Measurements from ENCODE around the gene RHBDL2. TPM values are rescaled to one million over a fixed set of nuclear protein-coding genes. Genes with fewer than 3 reads are reported as not detected.
"Not testable (repeated sequence)": the region's sequence is repeated elsewhere in the genome, so short reads cannot be mapped to it uniquely, and the experiment has no call there.

Gene RHBDL2
- total RNA-seq, 2 experiments from 2014 or later, result not detected

DNA sequence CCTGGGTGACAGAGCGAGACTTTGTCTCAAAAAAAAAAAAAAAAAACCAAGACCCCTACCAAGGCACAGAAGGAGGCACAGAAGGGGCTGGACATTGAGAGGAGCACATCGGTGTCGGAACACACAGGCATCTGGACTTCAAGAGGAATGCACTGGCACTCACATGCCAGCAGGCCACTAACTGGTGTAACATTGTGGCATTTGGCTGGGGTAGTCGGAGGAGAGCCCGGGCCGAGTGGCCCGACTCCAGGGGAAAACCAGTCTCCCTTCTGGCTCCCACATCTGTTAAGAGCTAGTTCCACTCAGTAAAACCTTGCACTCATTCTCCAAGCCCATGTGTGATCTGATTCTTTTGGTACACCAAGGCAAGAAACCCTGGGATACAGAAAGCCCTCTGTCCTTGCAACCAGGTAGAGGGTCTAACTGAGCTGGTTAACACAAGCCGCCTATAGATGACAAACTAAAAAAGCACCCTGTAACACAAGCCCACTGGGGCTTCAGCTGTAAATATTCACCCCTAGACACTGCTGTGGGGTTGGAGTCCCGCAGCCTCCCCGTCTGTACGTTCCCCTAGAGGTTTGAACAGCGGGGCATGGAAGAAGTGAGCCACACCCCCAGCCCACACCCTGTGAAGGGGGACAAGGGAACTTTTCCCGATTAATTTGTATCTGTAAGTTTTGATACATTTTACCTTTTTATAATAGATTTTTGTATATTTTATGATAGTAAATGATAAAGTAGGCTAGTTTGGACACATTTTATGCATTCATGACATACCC is 32.2 kb upstream of the RHBDL2 start:
- POLR2A ChIA-PET, result no interaction called here
- CTCF ChIA-PET, result no interaction called here
- peaks cover 17% of the 10 kb centered on the region for H3K4me1 Mint-ChIP-seq (ENCODE audit: low read depth)

DNA sequence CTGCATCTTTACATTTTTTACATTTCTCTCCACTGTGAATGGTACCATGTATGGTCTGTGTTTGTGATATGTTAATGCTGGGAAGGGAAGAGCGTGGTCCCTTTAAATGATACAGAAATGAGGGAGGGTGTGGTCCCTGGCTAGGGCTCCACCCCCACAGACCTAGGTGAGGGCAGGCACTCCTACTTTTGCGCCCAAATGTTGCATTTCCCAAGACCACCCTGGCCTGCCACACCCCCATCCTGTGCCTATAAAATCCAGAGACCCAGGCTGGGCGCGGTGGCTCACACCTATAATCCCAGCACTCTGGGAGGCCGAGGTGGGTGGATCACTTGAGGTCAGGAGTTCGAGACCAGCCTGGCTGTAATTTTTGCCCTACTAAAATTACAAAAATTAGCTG is 31.5 kb upstream of the RHBDL2 start:
- H3K4me1 ChIP-seq (ENCODE audit: insufficient read depth, low read length), result peaks cover 18% of the 10 kb centered on the region
- H3K4me3 Mint-ChIP-seq; H3K9me3 ChIP-seq (ENCODE audit: control insufficient read depth in 1 of 2, insufficient read depth in 1 of 2, low read length in 2 of 2); H3K27me3 Mint-ChIP-seq; ATAC-seq (ENCODE audit: poor library complexity); H3K4me3 ChIP-seq (ENCODE audit: low read length); CTCF ChIA-PET; H3K9me3 Mint-ChIP-seq; H3K27ac ChIP-seq (ENCODE audit: low read depth in 1 of 2, low read length in 2 of 2); POLR2A ChIA-PET; H3K27ac Mint-ChIP-seq; DNase-seq; H3K36me3 ChIP-seq (ENCODE audit: insufficient read depth, low read length); H3K27me3 ChIP-seq (ENCODE audit: control insufficient read depth in 1 of 2, insufficient read depth in 2 of 2, low read length in 2 of 2); H3K36me3 Mint-ChIP-seq (ENCODE audit: low read depth): not testable (repeated sequence)
- H3K4me1 Mint-ChIP-seq (ENCODE audit: low read depth), result peaks cover 13% of the 10 kb centered on the region
- intact Hi-C loops (cut with DNase I, micrococcal nuclease), result loop anchor here in 1 of 2 experiments (10.0 kb wide), 1 partner anchor 52 kb away; the partner anchor contains the start of gene NDUFS5

More for the DNA sequence above, 32.2 kb upstream of the RHBDL2 start:
- DNase-seq, result no peak
- intact Hi-C loops (cut with DNase I, micrococcal nuclease), result loop anchor here in 1 of 2 experiments (10.0 kb wide), 1 partner anchor 51 kb away; the partner anchor contains the start of gene NDUFS5
- H3K4me3 Mint-ChIP-seq, result no peak overlapping the region
- ATAC-seq (ENCODE audit: poor library complexity), result no peak
- H3K27me3 Mint-ChIP-seq, result no peaks in the 10 kb centered on the region
- Histone ChIP-seq H3K27me3 (ENCODE audit: control insufficient read depth in 1 of 2, insufficient read depth in 2 of 2, low read length in 2 of 2) (no peaks in the 10 kb centered on the region), H3K36me3 (ENCODE audit: insufficient read depth, low read length) (no peaks in the 10 kb centered on the region), H3K4me1 (ENCODE audit: insufficient read depth, low read length) (peaks cover 22% of the 10 kb centered on the region), H3K9me3 (ENCODE audit: control insufficient read depth in 1 of 2, insufficient read depth in 1 of 2, low read length in 2 of 2) (peaks cover 9 to 11% of the 10 kb centered on the region in 2 experiments), H3K4me3 (ENCODE audit: low read length) (no peak overlapping the region), H3K27ac (ENCODE audit: low read depth in 1 of 2, low read length in 2 of 2) (no peak overlapping the region)
- H3K27ac Mint-ChIP-seq, result no peak overlapping the region
- H3K36me3 Mint-ChIP-seq (ENCODE audit: low read depth), result peaks cover 9% of the 10 kb centered on the region
- peaks cover 3% of the 10 kb centered on the region for H3K9me3 Mint-ChIP-seq
- TF ChIP-seq CTCF (IDR thresholded peaks at IDR 0.05), result no peak

- no peak for TF ChIP-seq CTCF (IDR thresholded peaks at IDR 0.05)
- Mint-ChIP-seq H3K4me1 (ENCODE audit: low read depth) (peaks cover 11% of the 10 kb centered on the region), H3K9me3 (no peaks in the 10 kb centered on the region), H3K4me3 (no peak overlapping the region), H3K27me3 (no peaks in the 10 kb centered on the region), H3K27ac (no peak overlapping the region), H3K36me3 (ENCODE audit: low read depth) (no peaks in the 10 kb centered on the region)
- POLR2A ChIA-PET, result no interaction called here
- H3K4me1 ChIP-seq (ENCODE audit: insufficient read depth, low read length), result peaks cover 5% of the 10 kb centered on the region
- no peak overlapping the region for H3K27ac ChIP-seq (ENCODE audit: low read depth in 1 of 2, low read length in 2 of 2)
- no peaks in the 10 kb centered on the region for H3K36me3 ChIP-seq (ENCODE audit: insufficient read depth, low read length)
- ATAC-seq (ENCODE audit: poor library complexity) (peak; percentile 62), DNase-seq (peak in 5 of 14 experiments; percentile 1 to 45 (median 22))
- no peak overlapping the region for H3K4me3 ChIP-seq (ENCODE audit: low read length)
- intact Hi-C loops (cut with DNase I, micrococcal nuclease), result no loop called here
- no peaks in the 10 kb centered on the region for H3K27me3 ChIP-seq (ENCODE audit: control insufficient read depth in 1 of 2, insufficient read depth in 2 of 2, low read length in 2 of 2)
- CTCF ChIA-PET, result interaction anchor here (1.1 to 1.6 kb wide), 3 partner anchors 14 to 107 kb away, joined by 3 to 10 read pairs (median 8); no protein-coding TSS in a partner anchor
- no peaks in the 10 kb centered on the region for H3K9me3 ChIP-seq (ENCODE audit: control insufficient read depth in 1 of 2, insufficient read depth in 1 of 2, low read length in 2 of 2)
Observed at GRCh38 chr1:38964140-38964548, 22.5 kb upstream of the RHBDL2 start.

Measured in CD4-positive, alpha-beta T cell (primary cell).